ENCODE results near the gene VHLL.

The VHLL gene

DNA sequence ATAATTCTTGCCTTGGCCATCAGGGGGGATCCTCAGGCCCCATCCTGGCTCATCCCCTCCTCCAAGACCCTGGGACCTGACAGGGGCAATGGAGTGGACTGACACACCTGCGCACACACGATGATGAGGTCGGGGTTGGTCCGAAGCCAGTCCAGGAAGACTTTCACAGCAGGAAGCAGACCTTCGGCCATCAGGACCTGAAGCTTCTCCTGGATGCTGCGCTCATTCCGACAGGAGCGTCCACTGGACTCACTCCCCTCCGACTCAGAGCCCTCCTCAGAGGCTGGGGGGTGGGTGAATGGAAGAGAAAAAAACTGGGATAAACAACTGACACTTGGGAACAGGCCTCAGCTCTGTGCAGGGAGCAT, 35.8 kb downstream of the VHLL start:
- no peak for FAIRE-seq

DNA sequence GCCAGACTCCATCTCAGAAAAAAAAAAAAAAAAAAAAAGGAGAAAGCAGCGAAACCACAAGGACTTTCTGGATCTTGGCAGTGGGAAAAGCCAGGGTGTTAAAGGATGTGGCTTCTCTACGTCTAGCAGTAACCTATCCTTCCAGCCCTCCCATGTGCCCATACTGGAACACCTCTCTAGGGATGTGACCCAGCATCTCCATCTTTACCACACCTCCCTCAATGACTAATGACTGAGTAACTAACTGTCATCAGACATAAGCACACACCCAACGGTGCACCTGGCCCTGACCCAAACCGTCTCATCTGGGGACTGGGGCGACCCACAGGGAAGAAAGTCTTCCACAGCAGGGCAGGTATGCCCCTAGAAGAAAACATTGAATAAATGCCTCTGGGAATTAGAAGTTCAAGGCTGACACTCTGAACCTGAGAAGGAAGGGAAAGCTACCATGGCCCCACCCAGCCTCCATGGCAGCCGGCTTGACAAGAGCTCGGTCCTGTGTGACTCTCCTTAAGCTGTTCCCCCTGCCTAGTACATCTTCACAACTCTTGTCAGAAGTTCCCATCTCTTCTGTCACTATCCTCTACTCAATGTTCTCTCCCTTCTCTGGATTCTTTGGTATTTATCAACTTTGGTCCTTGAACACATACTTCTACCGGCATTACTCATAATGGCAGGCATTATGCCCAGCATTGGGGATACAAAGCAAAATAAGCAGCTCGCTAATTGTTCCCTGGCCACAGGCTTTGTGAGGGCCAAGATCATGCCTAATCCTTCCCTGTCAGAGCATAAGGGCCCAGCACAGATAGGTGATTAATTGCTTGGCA, 36.4 kb downstream of the VHLL start:
- FAIRE-seq = no peak
- TF ChIP-seq POLR2A (IDR thresholded peaks at IDR 0.05; ENCODE audit: low read depth, low read length) (no peak), PAX5 (IDR thresholded peaks at IDR 0.05; ENCODE audit: insufficient read depth, low read length, severe bottlenecking) (no peak), POU2F2 (IDR thresholded peaks at IDR 0.05; ENCODE audit: low read depth, low read length) (no peak), SPI1 (IDR thresholded peaks at IDR 0.05; ENCODE audit: low read depth, low read length) (no peak), TAF1 (IDR thresholded peaks at IDR 0.05; ENCODE audit: low read depth, low read length) (no peak), POLR2AphosphoS5 (IDR thresholded peaks at IDR 0.05; ENCODE audit: low read depth, low read length) (no peak; the same call in 1 of the 2 replicates)
- no peak for DNase-seq (ENCODE audit: insufficient read length, low spot score)

More for the DNA sequence above, 35.8 kb downstream of the VHLL start:
- DNase-seq (ENCODE audit: insufficient read length, low spot score) = no peak
- TF ChIP-seq POU2F2 (IDR thresholded peaks at IDR 0.05; ENCODE audit: low read depth, low read length) (no peak), PAX5 (IDR thresholded peaks at IDR 0.05; ENCODE audit: insufficient read depth, low read length, severe bottlenecking) (no peak), SPI1 (IDR thresholded peaks at IDR 0.05; ENCODE audit: low read depth, low read length) (no peak), TAF1 (IDR thresholded peaks at IDR 0.05; ENCODE audit: low read depth, low read length) (no peak), POLR2A (IDR thresholded peaks at IDR 0.05; ENCODE audit: low read depth, low read length) (no peak), POLR2AphosphoS5 (IDR thresholded peaks at IDR 0.05; ENCODE audit: low read depth, low read length) (no peak)

DNA sequence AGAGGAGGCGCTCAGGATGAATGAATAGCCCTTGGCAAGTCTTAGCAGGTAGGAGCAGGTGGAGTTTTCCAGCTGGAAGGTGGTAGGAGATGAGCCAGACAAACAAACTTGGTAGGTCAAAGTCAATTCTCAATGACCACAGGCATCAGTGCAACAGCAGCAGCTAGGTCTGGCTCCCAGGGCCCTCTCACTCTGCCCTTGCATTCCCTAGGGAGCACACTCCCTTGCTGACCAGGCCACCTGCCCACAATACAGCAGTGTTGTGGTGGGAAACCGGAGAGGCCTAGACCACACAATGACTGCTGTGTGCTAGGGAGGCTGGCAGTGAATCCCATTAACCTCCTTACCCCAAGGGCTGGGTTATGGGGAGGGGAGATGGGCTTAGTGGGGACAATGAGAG, 38.2 kb downstream of the VHLL start:
- no peak for DNase-seq (ENCODE audit: insufficient read length, low spot score)
- no peak for FAIRE-seq
- no peak for TF ChIP-seq POU2F2 (IDR thresholded peaks at IDR 0.05; ENCODE audit: low read depth, low read length)
- no peak for TF ChIP-seq TAF1 (IDR thresholded peaks at IDR 0.05; ENCODE audit: low read depth, low read length)
- TF ChIP-seq PAX5 (IDR thresholded peaks at IDR 0.05; ENCODE audit: insufficient read depth, low read length, severe bottlenecking) = no peak
- no peak for TF ChIP-seq SPI1 (IDR thresholded peaks at IDR 0.05; ENCODE audit: low read depth, low read length)
- no peak for TF ChIP-seq POLR2A (IDR thresholded peaks at IDR 0.05; ENCODE audit: low read depth, low read length)
- no peak for TF ChIP-seq POLR2AphosphoS5 (IDR thresholded peaks at IDR 0.05; ENCODE audit: low read depth, low read length)

DNA sequence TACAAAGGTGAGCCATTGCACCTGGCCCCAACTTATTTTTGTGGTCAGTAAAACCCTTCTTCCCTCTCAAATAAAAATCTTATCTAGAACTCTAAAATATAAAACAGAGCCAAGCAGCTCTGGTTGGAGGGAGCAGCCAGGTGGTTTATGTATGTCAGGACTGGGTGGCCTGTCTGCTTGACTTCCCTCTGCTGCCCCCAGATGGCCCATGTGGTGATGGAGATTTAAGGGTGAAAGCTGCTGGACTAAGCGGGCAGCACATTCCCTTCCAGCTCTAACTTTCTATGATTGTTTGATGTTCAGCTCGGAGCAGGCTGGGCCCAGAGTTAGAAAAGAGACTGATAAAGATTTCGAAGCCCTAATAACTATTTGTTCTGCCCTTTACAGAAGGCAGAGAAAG, 39.3 kb downstream of the VHLL start:
- TF ChIP-seq TAF1 (IDR thresholded peaks at IDR 0.05; ENCODE audit: low read depth, low read length) (no peak), SPI1 (IDR thresholded peaks at IDR 0.05; ENCODE audit: low read depth, low read length) (no peak), POLR2AphosphoS5 (IDR thresholded peaks at IDR 0.05; ENCODE audit: low read depth, low read length) (no peak), POU2F2 (IDR thresholded peaks at IDR 0.05; ENCODE audit: low read depth, low read length) (no peak), POLR2A (IDR thresholded peaks at IDR 0.05; ENCODE audit: low read depth, low read length) (no peak), PAX5 (IDR thresholded peaks at IDR 0.05; ENCODE audit: insufficient read depth, low read length, severe bottlenecking) (no peak)
- FAIRE-seq (no peak), DNase-seq (ENCODE audit: insufficient read length, low spot score) (no peak)

DNA sequence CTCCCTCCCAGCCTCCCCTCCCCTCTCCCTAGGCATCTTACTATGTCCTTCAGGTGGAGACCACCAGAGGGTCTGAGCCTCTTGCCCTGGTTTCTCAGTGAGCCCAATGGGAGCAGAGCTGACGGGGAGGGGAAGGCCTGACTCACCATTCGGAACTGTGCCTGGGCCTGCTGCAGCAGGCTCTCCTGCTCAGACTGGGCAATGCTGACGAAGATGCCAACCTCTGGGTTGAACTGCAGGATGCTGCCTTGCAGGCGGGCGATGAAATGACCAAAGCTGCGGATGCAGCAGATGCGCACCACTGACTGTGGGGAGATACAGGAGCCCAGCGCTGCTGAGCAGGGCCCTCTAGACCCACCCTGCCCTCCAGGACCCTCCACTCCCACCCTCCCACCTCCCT, 40.2 kb downstream of the VHLL start:
- DNase-seq (ENCODE audit: insufficient read length, low spot score) (no peak), FAIRE-seq (no peak)
- TF ChIP-seq POU2F2 (IDR thresholded peaks at IDR 0.05; ENCODE audit: low read depth, low read length) (no peak), TAF1 (IDR thresholded peaks at IDR 0.05; ENCODE audit: low read depth, low read length) (no peak), PAX5 (IDR thresholded peaks at IDR 0.05; ENCODE audit: insufficient read depth, low read length, severe bottlenecking) (no peak), POLR2AphosphoS5 (IDR thresholded peaks at IDR 0.05; ENCODE audit: low read depth, low read length) (no peak), POLR2A (IDR thresholded peaks at IDR 0.05; ENCODE audit: low read depth, low read length) (no peak), SPI1 (IDR thresholded peaks at IDR 0.05; ENCODE audit: low read depth, low read length) (no peak)

DNA sequence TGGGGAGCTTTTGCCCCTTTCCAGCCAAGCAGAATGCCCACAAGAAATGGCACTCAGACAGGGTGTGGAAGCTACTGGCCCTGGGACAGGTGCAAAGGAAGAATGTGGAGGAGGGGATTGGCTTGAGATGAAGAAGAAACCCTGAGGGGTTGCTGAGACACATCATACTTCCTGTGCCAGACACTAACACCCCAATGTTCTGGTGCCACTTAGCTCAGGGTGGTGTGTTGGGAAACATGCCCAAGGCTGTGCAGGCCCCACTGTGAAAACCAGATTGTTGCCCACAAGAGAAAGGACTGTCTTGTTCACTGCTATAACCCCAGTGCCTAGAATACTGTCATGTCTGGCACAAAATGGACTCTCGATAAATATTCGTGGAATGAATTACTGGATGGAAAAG, 41.4 kb downstream of the VHLL start:
- no peak for DNase-seq (ENCODE audit: insufficient read length, low spot score)
- FAIRE-seq = no peak
- TF ChIP-seq POU2F2 (IDR thresholded peaks at IDR 0.05; ENCODE audit: low read depth, low read length) = no peak
- TF ChIP-seq SPI1 (IDR thresholded peaks at IDR 0.05; ENCODE audit: low read depth, low read length) = no peak
- no peak for TF ChIP-seq TAF1 (IDR thresholded peaks at IDR 0.05; ENCODE audit: low read depth, low read length)
- TF ChIP-seq POLR2A (IDR thresholded peaks at IDR 0.05; ENCODE audit: low read depth, low read length) = no peak
- no peak for TF ChIP-seq POLR2AphosphoS5 (IDR thresholded peaks at IDR 0.05; ENCODE audit: low read depth, low read length)
- TF ChIP-seq PAX5 (IDR thresholded peaks at IDR 0.05; ENCODE audit: insufficient read depth, low read length, severe bottlenecking) = no peak

DNA sequence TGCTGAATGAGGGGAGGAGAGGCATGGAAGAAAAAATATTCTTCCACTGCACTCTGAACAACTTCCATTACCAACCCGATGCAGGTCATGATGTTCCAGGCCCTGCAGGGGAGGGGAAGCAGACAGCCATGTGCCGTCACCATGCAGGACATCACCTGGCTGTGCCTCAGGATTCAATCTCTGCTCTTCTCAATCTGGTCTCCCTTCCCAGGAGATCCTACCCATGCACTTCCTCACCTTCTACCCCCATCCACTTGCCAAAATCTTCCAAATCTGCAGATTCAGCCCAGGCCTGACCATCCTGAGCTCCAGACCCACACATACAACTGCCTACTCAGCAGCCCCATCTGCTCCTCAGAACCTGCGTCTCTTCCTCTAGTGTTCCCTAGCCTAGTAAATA, 45.5 kb downstream of the VHLL start:
- TF ChIP-seq PAX5 (IDR thresholded peaks at IDR 0.05; ENCODE audit: insufficient read depth, low read length, severe bottlenecking) (no peak), SPI1 (IDR thresholded peaks at IDR 0.05; ENCODE audit: low read depth, low read length) (no peak), POLR2A (IDR thresholded peaks at IDR 0.05; ENCODE audit: low read depth, low read length) (no peak), POLR2AphosphoS5 (IDR thresholded peaks at IDR 0.05; ENCODE audit: low read depth, low read length) (no peak), TAF1 (IDR thresholded peaks at IDR 0.05; ENCODE audit: low read depth, low read length) (no peak), POU2F2 (IDR thresholded peaks at IDR 0.05; ENCODE audit: low read depth, low read length) (no peak)
- no peak for FAIRE-seq
- DNase-seq (ENCODE audit: insufficient read length, low spot score) = no peak

DNA sequence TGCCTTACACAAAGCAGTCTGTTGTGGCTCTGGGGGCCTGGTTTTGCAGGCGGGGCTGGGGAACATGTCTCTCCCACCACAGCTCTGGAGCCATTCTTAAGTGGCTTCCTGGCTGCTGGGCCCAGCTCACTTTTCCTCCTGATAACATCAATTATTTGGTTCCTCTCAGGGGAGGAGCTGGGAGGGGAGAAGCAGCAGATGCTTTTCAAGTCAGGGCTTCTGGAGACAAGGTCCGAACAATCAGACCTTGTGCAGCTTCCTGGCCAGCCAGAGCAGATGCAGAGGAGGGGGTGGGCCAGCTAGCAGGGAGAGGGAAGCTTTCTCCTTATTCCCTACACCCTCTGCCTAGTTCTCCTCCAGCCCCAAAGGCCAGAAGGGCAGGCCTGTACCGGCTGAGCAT, 47.6 kb downstream of the VHLL start:
- no peak for TF ChIP-seq PAX5 (IDR thresholded peaks at IDR 0.05; ENCODE audit: insufficient read depth, low read length, severe bottlenecking)
- TF ChIP-seq POU2F2 (IDR thresholded peaks at IDR 0.05; ENCODE audit: low read depth, low read length) = no peak
- no peak for TF ChIP-seq TAF1 (IDR thresholded peaks at IDR 0.05; ENCODE audit: low read depth, low read length)
- TF ChIP-seq SPI1 (IDR thresholded peaks at IDR 0.05; ENCODE audit: low read depth, low read length) = no peak
- no peak for TF ChIP-seq POLR2AphosphoS5 (IDR thresholded peaks at IDR 0.05; ENCODE audit: low read depth, low read length)
- TF ChIP-seq POLR2A (IDR thresholded peaks at IDR 0.05; ENCODE audit: low read depth, low read length) = no peak
- FAIRE-seq (no peak), DNase-seq (ENCODE audit: insufficient read length, low spot score) (no peak)

DNA sequence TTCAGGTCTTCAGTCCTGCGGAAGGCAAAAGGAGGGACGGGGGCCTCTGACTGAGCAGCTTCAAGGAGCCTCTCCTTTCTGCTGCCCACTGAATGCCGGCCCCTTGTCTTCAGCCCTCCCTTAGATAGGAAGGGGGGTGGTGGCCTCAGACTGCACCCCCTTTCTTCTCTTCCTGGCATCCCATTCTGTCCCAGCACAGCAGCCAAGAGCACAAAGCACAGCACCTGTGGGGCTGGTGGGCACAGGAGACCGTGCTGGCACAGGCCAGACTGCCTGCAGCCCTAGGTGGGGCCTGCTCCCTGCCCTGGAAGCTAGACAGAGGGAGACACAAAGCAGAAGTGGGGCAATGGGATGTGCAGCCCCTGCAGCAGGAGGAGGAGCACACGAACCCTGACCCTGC, 49.5 kb downstream of the VHLL start:
- TF ChIP-seq TAF1 (IDR thresholded peaks at IDR 0.05; ENCODE audit: low read depth, low read length) (no peak), PAX5 (IDR thresholded peaks at IDR 0.05; ENCODE audit: insufficient read depth, low read length, severe bottlenecking) (no peak), POLR2A (IDR thresholded peaks at IDR 0.05; ENCODE audit: low read depth, low read length) (no peak; the same call in 1 of the 2 replicates)
- DNase-seq (ENCODE audit: insufficient read length, low spot score) (no peak), FAIRE-seq (no peak)
